Neural cell (in vitro differentiated cells): Measurements from ENCODE around the gene HBG1. TPM values are rescaled to one million over a fixed set of nuclear protein-coding genes. Genes with fewer than 3 reads are reported as not detected.

Experiments
- H2AFZ ChIP-seq: fragments of 200-600, 300-800 bp; sonication (generic), shearing (Covaris generic); 2 replicates; pipeline ENCODE4 v1.6.0; 2014; ENCODE audit warnings: low read depth, mild to moderate bottlenecking, antibody characterized with exemption, low read length, moderate library complexity
- H3F3A ChIP-seq: fragments of 200-600 bp; shearing (Covaris generic); 2 replicates; pipeline ENCODE4 v1.6.1; 2016; ENCODE audit warnings: mild to moderate bottlenecking, moderate library complexity, mixed read lengths, antibody characterized with exemption, low read length; ENCODE audit not compliant: insufficient read depth, poor library complexity, severe bottlenecking
- H3K27ac ChIP-seq: fragments of 200-600, 300-800 bp; sonication (generic), shearing (Covaris generic); 2 replicates; pipeline ENCODE4 v1.5.1; 2014; ENCODE audit warnings: mild to moderate bottlenecking, low read length, moderate library complexity
- H3K27me3 ChIP-seq: fragments of 300-800, 200-600 bp; sonication (generic), shearing (Covaris generic); 2 replicates; pipeline ENCODE4 v1.6.0; 2014; ENCODE audit warnings: mild to moderate bottlenecking, low read depth, low read length, moderate library complexity; ENCODE audit not compliant: insufficient read depth
- H3K36me3 ChIP-seq: fragments of 300-800, 200-600 bp; sonication (generic), shearing (Covaris generic); 2 replicates; pipeline ENCODE4 v1.5.1; 2014; ENCODE audit warnings: mild to moderate bottlenecking, antibody characterized with exemption, low read length, moderate library complexity; ENCODE audit not compliant: insufficient read depth
- H3K4me2 ChIP-seq: fragments of 300-800, 200-600 bp; sonication (generic), shearing (Covaris generic); 2 replicates; pipeline ENCODE4 v1.6.0; 2014; ENCODE audit warnings: mild to moderate bottlenecking, low read length
- H3K4me3 ChIP-seq: fragments of 300-800, 200-600 bp; sonication (generic), shearing (Covaris generic); 2 replicates; pipeline ENCODE4 v1.5.1; 2014; ENCODE audit warnings: mild to moderate bottlenecking, low read length, moderate library complexity
- H3K79me2 ChIP-seq: fragments of 200-600 bp; shearing (Covaris generic); replicated peaks from 2 replicates; pipeline ENCODE4 v1.6.0; 2014; ENCODE audit warnings: mild to moderate bottlenecking, low read length, moderate library complexity; ENCODE audit not compliant: insufficient read depth
- H3K9ac ChIP-seq: fragments of 300-800, 200-600 bp; sonication (generic), shearing (Covaris generic); 2 replicates; pipeline ENCODE4 v1.6.1; 2016; ENCODE audit warnings: mild to moderate bottlenecking, low read length, mixed read lengths
- H3K9me2 ChIP-seq: fragments of 200-600 bp; shearing (Covaris generic); 2 replicates; pipeline ENCODE4 v1.6.1; 2016; ENCODE audit warnings: mild to moderate bottlenecking, low read length, mixed read lengths; ENCODE audit not compliant: insufficient read depth
- H3K9me3 ChIP-seq: fragments of 200-600, 300-800 bp; sonication (generic), shearing (Covaris generic); 2 replicates; pipeline ENCODE4 v1.6.1; 2016; ENCODE audit warnings: mild to moderate bottlenecking, mixed run types, low read length, moderate library complexity, mixed read lengths
- H4K20me1 ChIP-seq: fragments of 200-600 bp; shearing (Covaris generic); 2 replicates; pipeline ENCODE4 v1.6.1; 2016; ENCODE audit warnings: mild to moderate bottlenecking, mixed run types; ENCODE audit not compliant: insufficient read depth
- EP300 ChIP-seq: fragments of 450-650 bp; conservative IDR thresholded peaks from 2 replicates; pipeline ENCODE4 v1.6.1; 2014; ENCODE audit warnings: antibody characterized with exemption, mild to moderate bottlenecking, moderate library complexity; ENCODE audit not compliant: poor library complexity, severe bottlenecking
- EZH2 ChIP-seq: fragments of 200-600, 300-800 bp; shearing (Covaris generic), sonication (generic); IDR thresholded peaks from 2 replicates; pipeline ENCODE4 v1.6.1; 2014; ENCODE audit warnings: antibody characterized with exemption, low read length, borderline replicate concordance, mild to moderate bottlenecking; ENCODE audit not compliant: insufficient read depth, poor library complexity, severe bottlenecking
- MXI1 ChIP-seq: fragments of 450-650 bp; conservative IDR thresholded peaks from 2 replicates; pipeline ENCODE4 v1.6.1; 2014; ENCODE audit warnings: antibody characterized with exemption, mild to moderate bottlenecking; ENCODE audit not compliant: poor library complexity, severe bottlenecking
- POLR2AphosphoS5 ChIP-seq: IDR thresholded peaks from 2 replicates; pipeline ENCODE4 v1.6.1; 2012
- RAD21 ChIP-seq: fragments of 450-650 bp; conservative IDR thresholded peaks from 2 replicates; pipeline ENCODE4 v1.6.1; 2014; ENCODE audit warnings: antibody characterized with exemption, mild to moderate bottlenecking, moderate library complexity
- REST ChIP-seq: IDR thresholded peaks from 2 replicates; pipeline ENCODE4 v1.6.1; 2012; ENCODE audit warnings: borderline replicate concordance
- SMC3 ChIP-seq: fragments of 450-650 bp; conservative IDR thresholded peaks from 2 replicates; pipeline ENCODE4 v1.6.1; 2014; ENCODE audit warnings: antibody characterized with exemption, mild to moderate bottlenecking, moderate library complexity; ENCODE audit not compliant: poor library complexity
- TAF1 ChIP-seq: IDR thresholded peaks from 2 replicates; pipeline ENCODE4 v1.6.1; 2012; ENCODE audit warnings: low read depth
- polyA plus RNA-seq: library from polyadenylated mRNA; depleted of rRNA; stranded (reverse); fragments of >200 nt; gene quantifications from 2 replicates; pipeline ENCODE4 v1.2.3, GENCODE V29; 2014
- TF ChIP-seq, protein P1 (sequence below): fragments of 450-650 bp; IDR thresholded peaks from 2 replicates; pipeline ENCODE4 v1.5.1; 2014; ENCODE audit warnings: antibody characterized with exemption, mild to moderate bottlenecking, moderate library complexity; ENCODE audit not compliant: poor library complexity, severe bottlenecking

Gene HBG1
- polyA plus RNA-seq, 1 donor from 2014 or later, result not detected

GRCh38 chr11:5231111-5231510 lies 18.5 kb downstream of the HBG1 start:
- H3K4me3 ChIP-seq, result no peak overlapping the region
- no peak for TF ChIP-seq EP300
- TF ChIP-seq MXI1, result no peak
- TF ChIP-seq, protein P1, sequence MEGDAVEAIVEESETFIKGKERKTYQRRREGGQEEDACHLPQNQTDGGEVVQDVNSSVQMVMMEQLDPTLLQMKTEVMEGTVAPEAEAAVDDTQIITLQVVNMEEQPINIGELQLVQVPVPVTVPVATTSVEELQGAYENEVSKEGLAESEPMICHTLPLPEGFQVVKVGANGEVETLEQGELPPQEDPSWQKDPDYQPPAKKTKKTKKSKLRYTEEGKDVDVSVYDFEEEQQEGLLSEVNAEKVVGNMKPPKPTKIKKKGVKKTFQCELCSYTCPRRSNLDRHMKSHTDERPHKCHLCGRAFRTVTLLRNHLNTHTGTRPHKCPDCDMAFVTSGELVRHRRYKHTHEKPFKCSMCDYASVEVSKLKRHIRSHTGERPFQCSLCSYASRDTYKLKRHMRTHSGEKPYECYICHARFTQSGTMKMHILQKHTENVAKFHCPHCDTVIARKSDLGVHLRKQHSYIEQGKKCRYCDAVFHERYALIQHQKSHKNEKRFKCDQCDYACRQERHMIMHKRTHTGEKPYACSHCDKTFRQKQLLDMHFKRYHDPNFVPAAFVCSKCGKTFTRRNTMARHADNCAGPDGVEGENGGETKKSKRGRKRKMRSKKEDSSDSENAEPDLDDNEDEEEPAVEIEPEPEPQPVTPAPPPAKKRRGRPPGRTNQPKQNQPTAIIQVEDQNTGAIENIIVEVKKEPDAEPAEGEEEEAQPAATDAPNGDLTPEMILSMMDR, result no peak
- no peak for TF ChIP-seq TAF1
- TF ChIP-seq SMC3, result no peak
- TF ChIP-seq REST, result no peak
- no peak for TF ChIP-seq EZH2
- H3K9me3 ChIP-seq, result no peaks in the 10 kb centered on the region
- H3K79me2 ChIP-seq, result no peaks in the 10 kb centered on the region
- H3K9ac ChIP-seq, result no peak overlapping the region
- no peaks in the 10 kb centered on the region for H3K36me3 ChIP-seq
- H2AFZ ChIP-seq, result no peak overlapping the region
- no peaks in the 10 kb centered on the region for H3F3A ChIP-seq
- H3K4me2 ChIP-seq, result no peak overlapping the region
- H3K27me3 ChIP-seq, result no peaks in the 10 kb centered on the region
- H4K20me1 ChIP-seq, result no peaks in the 10 kb centered on the region
- no peak overlapping the region for H3K27ac ChIP-seq
- H3K9me2 ChIP-seq, result no peaks in the 10 kb centered on the region

GRCh38 chr11:5230266-5230665 lies 19.4 kb downstream of the HBG1 start:
- Histone ChIP-seq H3K9ac (no peak overlapping the region), H3K36me3 (no peaks in the 10 kb centered on the region)

More at GRCh38 chr11:5230266-5230665, 19.4 kb downstream of the HBG1 start:
- Histone ChIP-seq H3K9me2 (no peaks in the 10 kb centered on the region), H3K9me3 (no peaks in the 10 kb centered on the region), H4K20me1 (no peaks in the 10 kb centered on the region), H3K27ac (no peak overlapping the region), H3K27me3 (no peaks in the 10 kb centered on the region), H3K4me3 (no peak overlapping the region), H3K4me2 (no peak overlapping the region), H3F3A (no peaks in the 10 kb centered on the region), H2AFZ (no peak overlapping the region), H3K79me2 (no peaks in the 10 kb centered on the region)
- TF ChIP-seq POLR2AphosphoS5, result no peak
- no peak for TF ChIP-seq TAF1
- no peak for TF ChIP-seq MXI1
- TF ChIP-seq, protein P1, result no peak
- TF ChIP-seq EP300, result no peak
- no peak for TF ChIP-seq SMC3
- no peak for TF ChIP-seq RAD21
- no peak for TF ChIP-seq EZH2
- no peak for TF ChIP-seq REST
